ENCODE data around the gene CD2AP. TPM values are rescaled to one million over a fixed set of nuclear protein-coding genes. Genes with fewer than 3 reads are reported as not detected.

CD2AP gene
- polyA plus RNA-seq, 1 experiment, result 12.5 TPM

GRCh38 chr6:47489995-47490394 lies 12.4 kb downstream of the CD2AP start:
- POLR2A ChIA-PET, result no interaction called here
- TF ChIP-seq, protein P1, sequence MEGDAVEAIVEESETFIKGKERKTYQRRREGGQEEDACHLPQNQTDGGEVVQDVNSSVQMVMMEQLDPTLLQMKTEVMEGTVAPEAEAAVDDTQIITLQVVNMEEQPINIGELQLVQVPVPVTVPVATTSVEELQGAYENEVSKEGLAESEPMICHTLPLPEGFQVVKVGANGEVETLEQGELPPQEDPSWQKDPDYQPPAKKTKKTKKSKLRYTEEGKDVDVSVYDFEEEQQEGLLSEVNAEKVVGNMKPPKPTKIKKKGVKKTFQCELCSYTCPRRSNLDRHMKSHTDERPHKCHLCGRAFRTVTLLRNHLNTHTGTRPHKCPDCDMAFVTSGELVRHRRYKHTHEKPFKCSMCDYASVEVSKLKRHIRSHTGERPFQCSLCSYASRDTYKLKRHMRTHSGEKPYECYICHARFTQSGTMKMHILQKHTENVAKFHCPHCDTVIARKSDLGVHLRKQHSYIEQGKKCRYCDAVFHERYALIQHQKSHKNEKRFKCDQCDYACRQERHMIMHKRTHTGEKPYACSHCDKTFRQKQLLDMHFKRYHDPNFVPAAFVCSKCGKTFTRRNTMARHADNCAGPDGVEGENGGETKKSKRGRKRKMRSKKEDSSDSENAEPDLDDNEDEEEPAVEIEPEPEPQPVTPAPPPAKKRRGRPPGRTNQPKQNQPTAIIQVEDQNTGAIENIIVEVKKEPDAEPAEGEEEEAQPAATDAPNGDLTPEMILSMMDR (IDR thresholded peaks at IDR 0.05; ENCODE audit: low read depth, low read length), result no peak
- no peak overlapping the region for H3K27ac ChIP-seq (ENCODE audit: low read depth, low read length)
- H3K9me3 ChIP-seq (ENCODE audit: control insufficient read depth, insufficient read depth, low read length), result no peaks in the 10 kb centered on the region
- CTCF ChIA-PET, result no interaction called here
- H3K4me3 ChIP-seq (ENCODE audit: low read depth, low read length), result no peak overlapping the region
- no peaks in the 10 kb centered on the region for H3K27me3 ChIP-seq (ENCODE audit: control insufficient read depth, insufficient read depth, low read length)
- no peak for DNase-seq (ENCODE audit: low read depth, low spot score)

DNA sequence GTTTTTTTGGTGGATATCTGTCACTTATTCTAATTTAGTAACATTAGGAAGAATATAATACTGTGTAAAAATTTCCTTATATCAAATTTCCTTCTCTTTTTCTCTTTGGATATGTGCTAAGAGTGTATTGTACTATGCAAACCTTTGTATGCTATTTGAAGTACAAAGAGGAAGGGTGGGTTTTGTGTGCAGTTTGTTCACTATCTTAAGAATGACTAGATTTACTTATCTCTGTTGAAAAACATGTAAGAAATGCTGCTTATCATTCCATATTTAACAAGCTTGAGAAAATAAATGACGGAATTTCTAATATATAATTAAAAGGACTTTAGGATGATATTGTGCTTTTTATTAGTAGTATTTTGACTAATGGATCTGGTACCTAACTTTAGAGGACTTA lies 13.1 kb downstream of the CD2AP start:
- H3K27me3 ChIP-seq (ENCODE audit: control insufficient read depth, insufficient read depth, low read length), result no peaks in the 10 kb centered on the region
- DNase-seq (ENCODE audit: low read depth, low spot score), result no peak
- TF ChIP-seq, protein P1 (IDR thresholded peaks at IDR 0.05; ENCODE audit: low read depth, low read length), result no peak
- ChIA-PET POLR2A (no interaction called here), CTCF (interaction anchor here (0.6 kb wide), 1 partner anchor 141 kb away, joined by 3 read pairs; no protein-coding TSS in a partner anchor)
- H3K27ac ChIP-seq (ENCODE audit: low read depth, low read length), result no peak overlapping the region
- no peaks in the 10 kb centered on the region for H3K9me3 ChIP-seq (ENCODE audit: control insufficient read depth, insufficient read depth, low read length)
- no peak overlapping the region for H3K4me3 ChIP-seq (ENCODE audit: low read depth, low read length)

- ChIA-PET POLR2A (no interaction called here), CTCF (no interaction called here)
- no peak for DNase-seq (ENCODE audit: low read depth, low spot score)
- TF ChIP-seq, protein P1 (IDR thresholded peaks at IDR 0.05; ENCODE audit: low read depth, low read length), result no peak
- Histone ChIP-seq H3K27me3 (ENCODE audit: control insufficient read depth, insufficient read depth, low read length) (no peaks in the 10 kb centered on the region), H3K4me3 (ENCODE audit: low read depth, low read length) (no peak overlapping the region), H3K27ac (ENCODE audit: low read depth, low read length) (no peak overlapping the region), H3K9me3 (ENCODE audit: control insufficient read depth, insufficient read depth, low read length) (no peaks in the 10 kb centered on the region)
These were observed 14.8 kb downstream of the CD2AP start for GRCh38 chr6:47492355-47492754.

- Histone ChIP-seq H3K4me3 (ENCODE audit: low read depth, low read length) (no peak overlapping the region), H3K27me3 (ENCODE audit: control insufficient read depth, insufficient read depth, low read length) (no peaks in the 10 kb centered on the region), H3K27ac (ENCODE audit: low read depth, low read length) (no peak overlapping the region), H3K9me3 (ENCODE audit: control insufficient read depth, insufficient read depth, low read length) (no peaks in the 10 kb centered on the region)
- no peak for DNase-seq (ENCODE audit: low read depth, low spot score)
- POLR2A ChIA-PET, result no interaction called here
- CTCF ChIA-PET, result no interaction called here
- TF ChIP-seq, protein P1 (IDR thresholded peaks at IDR 0.05; ENCODE audit: low read depth, low read length), result no peak
These were observed 17.6 kb downstream of the CD2AP start for GRCh38 chr6:47495207-47495606.

DNA sequence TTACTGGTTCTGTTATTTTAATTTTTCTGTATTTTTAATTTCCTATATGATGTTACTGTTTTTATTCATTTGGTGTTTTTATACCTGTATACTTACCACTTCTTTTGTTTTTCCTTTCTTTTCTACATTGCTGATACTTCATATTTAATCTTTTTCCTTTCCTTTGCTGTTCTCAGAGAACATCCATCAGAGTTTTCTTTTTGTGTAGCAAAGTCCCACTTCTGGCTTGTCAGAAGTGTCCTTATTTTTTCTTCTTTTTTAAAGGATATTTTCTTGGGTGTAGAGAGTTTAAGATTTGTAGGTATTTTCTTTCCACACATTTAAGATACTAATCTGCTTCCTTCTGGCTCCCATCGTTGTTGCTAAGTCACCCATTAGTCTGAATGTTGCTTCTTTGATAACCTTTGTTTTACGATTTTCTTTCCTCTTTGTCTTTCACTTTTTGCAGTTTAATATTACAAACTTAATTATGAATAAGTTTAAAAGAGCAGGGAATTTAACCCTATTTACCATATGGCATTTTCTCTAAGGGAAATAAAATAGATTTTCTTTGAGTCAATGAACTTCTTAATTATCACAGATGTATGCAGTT lies 18.5 kb downstream of the CD2AP start:
- TF ChIP-seq, protein P1 (IDR thresholded peaks at IDR 0.05; ENCODE audit: low read depth, low read length), result no peak
- Histone ChIP-seq H3K4me3 (ENCODE audit: low read depth, low read length) (no peak overlapping the region), H3K27ac (ENCODE audit: low read depth, low read length) (no peak overlapping the region), H3K27me3 (ENCODE audit: control insufficient read depth, insufficient read depth, low read length) (no peaks in the 10 kb centered on the region), H3K9me3 (ENCODE audit: control insufficient read depth, insufficient read depth, low read length) (no peaks in the 10 kb centered on the region)
- no peak for DNase-seq (ENCODE audit: low read depth, low spot score)
- ChIA-PET CTCF (no interaction called here), POLR2A (no interaction called here)
